ENCODE data around the gene SFXN3.

The SFXN3 gene

GRCh38 chr10:101000127-101000914 lies 30.7 kb upstream of the SFXN3 start:
- peak; percentile 63 for DNase-seq (ENCODE audit: low read depth, low spot score)

GRCh38 chr10:101000915-101001658 lies 29.9 kb upstream of the SFXN3 start:
- peak; percentile 89 for DNase-seq (ENCODE audit: low read depth, low spot score)

GRCh38 chr10:101001659-101002035 lies 29.4 kb upstream of the SFXN3 start:
- no peak for DNase-seq (ENCODE audit: low read depth, low spot score)

GRCh38 chr10:101002456-101002855 lies 28.6 kb upstream of the SFXN3 start:
- DNase-seq (ENCODE audit: low read depth, low spot score) = no peak

- no peak for DNase-seq (ENCODE audit: low read depth, low spot score)
Measured at GRCh38 chr10:101003639-101004206, 27.3 kb upstream of the SFXN3 start.

GRCh38 chr10:101005361-101005760 lies 25.7 kb upstream of the SFXN3 start:
- no peak for DNase-seq (ENCODE audit: low read depth, low spot score)

- DNase-seq (ENCODE audit: low read depth, low spot score) = no peak
Measured at GRCh38 chr10:101005869-101006567, 25.0 kb upstream of the SFXN3 start.

GRCh38 chr10:101006593-101007098 lies 24.4 kb upstream of the SFXN3 start:
- DNase-seq (ENCODE audit: low read depth, low spot score) = no peak

GRCh38 chr10:101007099-101007711 lies 23.8 kb upstream of the SFXN3 start:
- DNase-seq (ENCODE audit: low read depth, low spot score) = no peak

GRCh38 chr10:101007915-101008822 lies 22.9 kb upstream of the SFXN3 start:
- no peak for DNase-seq (ENCODE audit: low read depth, low spot score)

- no peak for DNase-seq (ENCODE audit: low read depth, low spot score)
Measured at GRCh38 chr10:101008823-101009423, 22.1 kb upstream of the SFXN3 start.

GRCh38 chr10:101010329-101010728 lies 20.7 kb upstream of the SFXN3 start:
- DNase-seq (ENCODE audit: low read depth, low spot score) = no peak

GRCh38 chr10:101011517-101012423 lies 19.3 kb upstream of the SFXN3 start:
- DNase-seq (ENCODE audit: low read depth, low spot score) = peak; percentile 37

- peak; percentile 96 for DNase-seq (ENCODE audit: low read depth, low spot score)
Measured at GRCh38 chr10:101012525-101013364, 18.3 kb upstream of the SFXN3 start.

GRCh38 chr10:101013365-101013825 lies 17.6 kb upstream of the SFXN3 start:
- no peak for DNase-seq (ENCODE audit: low read depth, low spot score)

- DNase-seq (ENCODE audit: low read depth, low spot score) = peak; percentile 85
Measured at GRCh38 chr10:101014230-101014884, 16.7 kb upstream of the SFXN3 start.

- DNase-seq (ENCODE audit: low read depth, low spot score) = peak; percentile 63
Measured at GRCh38 chr10:101014966-101015581, 16.0 kb upstream of the SFXN3 start.
